Measurements from ENCODE around the gene ITGB5.
"Not testable (repeated sequence)": the region's sequence is repeated elsewhere in the genome, so short reads cannot be mapped to it uniquely, and the experiment has no call there.

The ITGB5 gene

DNA sequence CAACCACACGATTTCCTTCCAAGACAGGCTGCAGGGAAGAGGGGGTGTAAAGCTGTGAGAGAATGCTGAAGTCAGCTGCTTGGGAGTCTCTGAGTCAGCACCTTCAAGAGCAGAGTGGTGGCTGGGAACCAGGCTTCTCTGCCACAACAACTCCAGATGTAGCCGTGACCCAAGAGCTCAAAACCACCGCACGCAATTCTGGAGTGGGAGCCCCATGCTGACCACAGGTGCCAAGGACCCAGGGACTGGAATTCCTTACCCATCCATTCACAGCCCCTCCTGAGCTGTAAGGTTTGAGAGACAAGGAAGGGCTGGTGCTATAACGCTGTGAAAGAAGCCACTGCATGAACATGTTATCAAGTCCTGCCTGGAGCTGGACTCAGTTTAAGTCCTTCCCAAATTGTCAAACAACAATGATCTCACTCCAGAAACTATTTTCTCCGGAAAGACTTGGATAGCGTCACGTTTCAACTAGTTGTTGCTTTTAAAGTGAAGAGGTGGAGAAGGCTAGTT is 95.5 kb downstream of the ITGB5 start:
- Histone ChIP-seq H3K36me3 (ENCODE audit: low read depth) (peaks cover 25% of the 10 kb centered on the region), H3K27ac (ENCODE audit: poor library complexity, severe bottlenecking) (no peak overlapping the region)

DNA sequence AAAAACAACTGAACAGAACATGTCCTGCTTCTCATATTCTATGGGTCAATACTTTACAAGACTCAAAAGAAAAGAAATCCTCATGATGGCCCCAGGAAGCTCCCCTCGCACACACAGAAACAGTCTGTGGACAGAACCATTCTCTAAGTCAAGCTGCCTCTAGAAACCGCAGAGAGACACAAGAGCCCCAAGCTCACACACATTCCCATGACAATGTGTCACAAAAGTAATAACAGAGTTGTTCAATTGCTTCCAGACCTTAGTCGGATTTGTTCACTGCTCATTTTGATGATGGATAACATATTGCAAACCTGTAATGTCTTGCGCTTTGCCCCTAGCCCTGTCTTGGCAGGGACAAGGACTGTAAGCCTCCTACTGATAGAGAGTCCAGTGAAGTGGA is 96.0 kb downstream of the ITGB5 start:
- peaks cover 16% of the 10 kb centered on the region for H3K4me1 ChIP-seq (ENCODE audit: insufficient read depth, poor library complexity, severe bottlenecking)
- peaks cover 21% of the 10 kb centered on the region for H3K36me3 ChIP-seq (ENCODE audit: low read depth)
- DNase-seq (ENCODE audit: low spot score): no peak
- TF ChIP-seq, protein P1, sequence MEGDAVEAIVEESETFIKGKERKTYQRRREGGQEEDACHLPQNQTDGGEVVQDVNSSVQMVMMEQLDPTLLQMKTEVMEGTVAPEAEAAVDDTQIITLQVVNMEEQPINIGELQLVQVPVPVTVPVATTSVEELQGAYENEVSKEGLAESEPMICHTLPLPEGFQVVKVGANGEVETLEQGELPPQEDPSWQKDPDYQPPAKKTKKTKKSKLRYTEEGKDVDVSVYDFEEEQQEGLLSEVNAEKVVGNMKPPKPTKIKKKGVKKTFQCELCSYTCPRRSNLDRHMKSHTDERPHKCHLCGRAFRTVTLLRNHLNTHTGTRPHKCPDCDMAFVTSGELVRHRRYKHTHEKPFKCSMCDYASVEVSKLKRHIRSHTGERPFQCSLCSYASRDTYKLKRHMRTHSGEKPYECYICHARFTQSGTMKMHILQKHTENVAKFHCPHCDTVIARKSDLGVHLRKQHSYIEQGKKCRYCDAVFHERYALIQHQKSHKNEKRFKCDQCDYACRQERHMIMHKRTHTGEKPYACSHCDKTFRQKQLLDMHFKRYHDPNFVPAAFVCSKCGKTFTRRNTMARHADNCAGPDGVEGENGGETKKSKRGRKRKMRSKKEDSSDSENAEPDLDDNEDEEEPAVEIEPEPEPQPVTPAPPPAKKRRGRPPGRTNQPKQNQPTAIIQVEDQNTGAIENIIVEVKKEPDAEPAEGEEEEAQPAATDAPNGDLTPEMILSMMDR (IDR thresholded peaks at IDR 0.05; ENCODE audit: poor library complexity, severe bottlenecking): no peak
- ATAC-seq (ENCODE audit: low read depth): no peak
- no peaks in the 10 kb centered on the region for H3K9me3 ChIP-seq (ENCODE audit: severe bottlenecking)
- no peak overlapping the region for H3K27ac ChIP-seq (ENCODE audit: poor library complexity, severe bottlenecking)
- H3K27me3 ChIP-seq (ENCODE audit: insufficient read depth, poor library complexity, severe bottlenecking): no peaks in the 10 kb centered on the region
- no peak overlapping the region for H3K4me3 ChIP-seq (ENCODE audit: severe bottlenecking)

More for the DNA sequence above, 95.5 kb downstream of the ITGB5 start:
- DNase-seq (ENCODE audit: low spot score) (no peak), ATAC-seq (ENCODE audit: low read depth) (no peak)
- TF ChIP-seq, protein P1 (IDR thresholded peaks at IDR 0.05; ENCODE audit: poor library complexity, severe bottlenecking): no peak
- H3K4me3 ChIP-seq (ENCODE audit: severe bottlenecking): no peak overlapping the region
- no peaks in the 10 kb centered on the region for H3K9me3 ChIP-seq (ENCODE audit: severe bottlenecking)
- H3K4me1 ChIP-seq (ENCODE audit: insufficient read depth, poor library complexity, severe bottlenecking): peaks cover 16% of the 10 kb centered on the region
- H3K27me3 ChIP-seq (ENCODE audit: insufficient read depth, poor library complexity, severe bottlenecking): no peaks in the 10 kb centered on the region

DNA sequence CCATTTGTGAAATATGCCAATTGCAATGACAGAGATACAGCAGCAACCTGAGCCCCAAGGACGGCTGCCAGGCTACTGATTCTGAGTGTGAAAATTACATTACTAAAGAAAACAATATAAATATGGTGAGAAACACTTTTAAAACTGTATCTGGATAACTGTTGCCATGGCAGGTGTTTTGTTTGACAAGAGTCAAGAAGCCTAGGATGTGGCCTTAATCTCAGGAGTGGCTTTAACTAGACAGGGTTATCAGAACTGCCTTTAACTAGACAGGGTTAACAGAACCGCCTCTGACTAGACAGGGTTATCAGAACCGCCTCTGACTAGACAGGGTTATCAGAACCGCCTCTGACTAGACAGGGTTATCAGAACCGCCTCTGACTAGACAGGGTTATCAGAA is 98.1 kb downstream of the ITGB5 start:
- ATAC-seq (ENCODE audit: low read depth); H3K9me3 ChIP-seq (ENCODE audit: severe bottlenecking); H3K27me3 ChIP-seq (ENCODE audit: insufficient read depth, poor library complexity, severe bottlenecking); H3K4me3 ChIP-seq (ENCODE audit: severe bottlenecking); H3K27ac ChIP-seq (ENCODE audit: poor library complexity, severe bottlenecking); DNase-seq (ENCODE audit: low spot score): not testable (repeated sequence)
- peaks cover 14% of the 10 kb centered on the region for H3K4me1 ChIP-seq (ENCODE audit: insufficient read depth, poor library complexity, severe bottlenecking)
- H3K36me3 ChIP-seq (ENCODE audit: low read depth): peaks cover 14% of the 10 kb centered on the region

DNA sequence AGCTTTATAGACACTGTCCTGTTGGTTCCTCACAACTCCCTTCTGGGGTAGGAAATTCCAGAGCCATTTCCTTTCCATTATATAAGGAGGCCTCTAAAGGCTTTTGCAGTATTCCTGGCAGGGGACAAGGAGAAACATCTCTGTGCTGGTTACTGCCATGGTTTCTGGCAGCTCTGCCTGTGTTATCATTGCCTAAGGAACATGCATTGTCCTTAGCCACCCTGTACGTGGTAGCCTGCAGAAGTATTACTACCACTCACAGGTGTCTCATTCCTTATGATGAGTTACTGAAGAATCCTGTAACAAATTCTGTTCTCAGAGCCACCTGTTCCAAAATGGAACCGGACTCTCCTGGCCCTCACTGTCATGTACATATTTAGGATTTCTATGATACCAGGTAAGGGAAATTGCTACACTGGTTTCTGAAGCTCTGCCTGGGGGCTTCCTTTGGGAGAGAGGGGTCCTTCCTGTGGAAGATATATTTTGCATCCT is 98.9 kb downstream of the ITGB5 start:
- Histone ChIP-seq H3K36me3 (ENCODE audit: low read depth) (peaks cover 14% of the 10 kb centered on the region), H3K27ac (ENCODE audit: poor library complexity, severe bottlenecking) (no peak overlapping the region), H3K4me1 (ENCODE audit: insufficient read depth, poor library complexity, severe bottlenecking) (peaks cover 6% of the 10 kb centered on the region), H3K27me3 (ENCODE audit: insufficient read depth, poor library complexity, severe bottlenecking) (no peaks in the 10 kb centered on the region), H3K9me3 (ENCODE audit: severe bottlenecking) (no peaks in the 10 kb centered on the region), H3K4me3 (ENCODE audit: severe bottlenecking) (no peak overlapping the region)
- DNase-seq (ENCODE audit: low spot score) (no peak), ATAC-seq (ENCODE audit: low read depth) (no peak)
- TF ChIP-seq, protein P1 (IDR thresholded peaks at IDR 0.05; ENCODE audit: poor library complexity, severe bottlenecking): no peak

DNA sequence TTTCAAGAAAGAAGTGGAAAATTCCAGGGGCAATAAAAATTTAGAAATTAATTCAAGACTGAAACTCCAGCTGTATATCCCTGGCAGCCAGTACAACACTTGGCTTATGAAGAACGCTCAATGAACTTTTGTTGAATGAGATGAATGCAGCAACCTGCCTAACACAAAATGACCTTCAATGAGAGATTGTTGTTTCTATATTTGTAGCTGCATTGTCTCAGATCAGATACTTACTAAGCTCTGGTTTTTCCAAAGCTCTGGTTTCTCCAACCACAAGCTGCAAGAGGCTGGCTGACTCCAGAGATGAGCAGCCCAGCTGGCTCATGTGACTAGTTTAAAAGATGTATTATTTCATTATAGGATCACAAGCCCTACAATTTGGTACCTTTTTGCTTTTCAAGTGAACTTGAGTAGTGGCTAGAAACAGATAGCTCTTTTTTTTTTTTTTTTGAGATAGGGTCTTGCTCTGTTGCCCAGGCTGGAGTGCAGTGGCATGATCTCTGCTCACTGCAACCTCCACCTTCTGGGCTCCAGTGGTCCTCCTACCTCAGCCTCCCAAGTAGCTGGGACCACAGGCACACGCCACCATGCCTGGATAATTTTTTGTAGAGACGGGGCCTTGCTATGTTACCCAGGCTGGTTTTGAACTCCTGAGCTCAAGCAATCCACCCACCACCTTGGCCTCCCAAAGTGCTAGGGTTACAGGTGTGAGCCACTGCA is 99.5 kb downstream of the ITGB5 start:
- Histone ChIP-seq H3K4me1 (ENCODE audit: insufficient read depth, poor library complexity, severe bottlenecking) (no peaks in the 10 kb centered on the region), H3K27me3 (ENCODE audit: insufficient read depth, poor library complexity, severe bottlenecking) (no peaks in the 10 kb centered on the region), H3K27ac (ENCODE audit: poor library complexity, severe bottlenecking) (no peak overlapping the region), H3K4me3 (ENCODE audit: severe bottlenecking) (no peak overlapping the region), H3K9me3 (ENCODE audit: severe bottlenecking) (no peaks in the 10 kb centered on the region), H3K36me3 (ENCODE audit: low read depth) (peaks cover 14% of the 10 kb centered on the region)
- TF ChIP-seq, protein P1 (IDR thresholded peaks at IDR 0.05; ENCODE audit: poor library complexity, severe bottlenecking): no peak
- ATAC-seq (ENCODE audit: low read depth) (no peak), DNase-seq (ENCODE audit: low spot score) (no peak)
